Endothelial cell of umbilical vein (primary cell): ENCODE measurements around the gene KCNB1. TPM values are rescaled to one million over a fixed set of nuclear protein-coding genes. Genes with fewer than 3 reads are reported as not detected.

Experiments used
- BruUV-seq: library from RNA; stranded (reverse); fragments of 400-500 nt; replicated peaks from 2 replicates; lab custom pipeline; 2021; lab: Mats Ljungman, UMichigan
- CTCF ChIA-PET: fragments of 300-600, 350-600 bp; sonication (Branson Sonifier 250); formaldehyde crosslinking; loops from one replicate; lab custom pipeline; 2021; ENCODE audit warnings: antibody characterized with exemption, inconsistent platforms; lab: Charles Lee
- POLR2A ChIA-PET: fragments of 300-600, 350-600 bp; sonication (Branson Sonifier 250); formaldehyde crosslinking; loops from one replicate; lab custom pipeline; 2021; ENCODE audit warnings: antibody characterized with exemption, inconsistent platforms; lab: Charles Lee
- DNase-seq: peaks from one replicate; pipeline ENCODE4 v3.0.0-alpha.2; 2011; ENCODE audit warnings: low read depth, low spot score
- FAIRE-seq: peaks from 2 replicates; lab custom pipeline; 2011; peaks lifted over from hg19 to GRCh38; lab: Jason Lieb, UNC
- H2AFZ ChIP-seq: 2 replicates; pipeline ENCODE4 v1.6.0; 2012; ENCODE audit warnings: low read depth, low read length, control low read depth, inconsistent platforms
- H3K27ac ChIP-seq: 2 replicates; pipeline ENCODE4 v1.5.1; 2011; ENCODE audit warnings: low read depth, mild to moderate bottlenecking, control low read depth, low read length, moderate library complexity; ENCODE audit not compliant: insufficient read depth
- H3K27me3 ChIP-seq, 2 experiments: 2 replicates each; pipeline versions ENCODE4 v1.6.0 to v1.6.1; 2011; ENCODE audit warnings: low read length in 2 of 2, mixed read lengths in 1 of 2; ENCODE audit not compliant: control insufficient read depth in 2 of 2, insufficient read depth in 2 of 2
- H3K36me3 ChIP-seq, 2 experiments: 2 replicates in 1 of 2; 3 replicates in 1 of 2; pipeline ENCODE4 v1.5.1; 2011; ENCODE audit warnings: low read length in 2 of 2, mild to moderate bottlenecking in 1 of 2, moderate library complexity in 1 of 2; ENCODE audit not compliant: control insufficient read depth in 2 of 2, insufficient read depth in 2 of 2; ENCODE audit errors: extremely low read depth in 1 of 2
- H3K4me1 ChIP-seq: 3 replicates; pipeline ENCODE4 v1.5.1; 2011; ENCODE audit warnings: mild to moderate bottlenecking, low read length; ENCODE audit not compliant: control insufficient read depth, insufficient read depth; ENCODE audit errors: extremely low read depth
- H3K4me2 ChIP-seq: 2 replicates; pipeline ENCODE4 v1.6.1; 2011; ENCODE audit warnings: low read length, control low read depth, mixed read lengths; ENCODE audit not compliant: insufficient read depth
- H3K4me3 ChIP-seq, 3 experiments: fragments of 200-600 bp in 1 of 3; sonication (generic), shearing (Covaris generic) in 1 of 3; replicated peaks in 1 of 3; 2 replicates each; pipeline ENCODE4 v1.5.1; 2011 to 2016; ENCODE audit warnings: control low read depth in 3 of 3, low read length in 3 of 3, mild to moderate bottlenecking in 2 of 3, inconsistent platforms in 1 of 3, low read depth in 1 of 3, moderate library complexity in 1 of 3; ENCODE audit not compliant: insufficient read depth in 1 of 3
- H3K79me2 ChIP-seq: 2 replicates; pipeline ENCODE4 v1.6.0; 2012; ENCODE audit warnings: low read length, inconsistent platforms; ENCODE audit not compliant: control insufficient read depth, insufficient read depth
- H3K9ac ChIP-seq: replicated peaks from 2 replicates; pipeline ENCODE3; 2011; ENCODE audit warnings: low read length, control low read depth; ENCODE audit not compliant: insufficient read depth; ENCODE audit errors: extremely low read depth
- H3K9me1 ChIP-seq: replicated peaks from 3 replicates; pipeline ENCODE4 v1.6.0; 2011; ENCODE audit warnings: mild to moderate bottlenecking, low read length; ENCODE audit not compliant: control insufficient read depth, insufficient read depth; ENCODE audit errors: extremely low read depth
- H3K9me3 ChIP-seq: replicated peaks from 2 replicates; pipeline ENCODE4 v1.5.1; 2012; ENCODE audit warnings: low read length, inconsistent platforms; ENCODE audit not compliant: control insufficient read depth, insufficient read depth
- H4K20me1 ChIP-seq: replicated peaks from 2 replicates; pipeline ENCODE3; 2011; ENCODE audit warnings: mild to moderate bottlenecking, low read length; ENCODE audit not compliant: control insufficient read depth, insufficient read depth; ENCODE audit errors: extremely low read depth
- EZH2 ChIP-seq: IDR thresholded peaks from 2 replicates; pipeline ENCODE4 v1.6.1; 2012; ENCODE audit warnings: borderline replicate concordance, low read depth, mild to moderate bottlenecking, moderate library complexity, low read length, inconsistent platforms; ENCODE audit not compliant: severe bottlenecking
- FOS ChIP-seq: IDR thresholded peaks from 2 replicates; pipeline ENCODE4 v1.6.1; 2011; ENCODE audit warnings: mild to moderate bottlenecking, low read length, moderate library complexity, borderline replicate concordance; ENCODE audit not compliant: insufficient read depth
- GATA2 ChIP-seq: IDR thresholded peaks from 2 replicates; pipeline ENCODE4 v1.7.0; 2011; ENCODE audit warnings: low read depth, mild to moderate bottlenecking, moderate library complexity, mixed read lengths, low read length; ENCODE audit not compliant: insufficient read length, insufficient read depth
- JUN ChIP-seq: IDR thresholded peaks from 2 replicates; pipeline ENCODE4 v1.6.1; 2011; ENCODE audit warnings: borderline replicate concordance, low read depth; ENCODE audit not compliant: insufficient read length, insufficient read depth
- MYC ChIP-seq: IDR thresholded peaks from one replicate; pipeline ENCODE4 v1.6.1; 2011; ENCODE audit warnings: mild to moderate bottlenecking, low read depth, low read length
- POLR2A ChIP-seq: IDR thresholded peaks from 2 replicates; pipeline ENCODE4 v1.6.1; 2012; ENCODE audit warnings: low read depth, mild to moderate bottlenecking, control low read depth, low read length
- POLR2AphosphoS5 ChIP-seq: IDR thresholded peaks from 2 replicates; pipeline ENCODE4 v1.6.1; 2012; ENCODE audit warnings: low read depth, mild to moderate bottlenecking, control low read depth, low read length, moderate library complexity; ENCODE audit not compliant: insufficient read depth
- dilution Hi-C: fragments of 300-500 bp; cut with MboI; formaldehyde crosslinking; loops from one replicate; pipeline ENCODE4 v1.15.0; 2019; ENCODE audit warnings: low sequenced_read_pairs; ENCODE audit not compliant: extremely low pct_ligation_motif_present
- intact Hi-C: fragments of 100-400 bp; cut with micrococcal nuclease; formaldehyde crosslinking; loops from one replicate; pipeline ENCODE4 v1.10.0; 2022
- polyA plus RNA-seq, 4 experiments: library from polyadenylated mRNA; depleted of rRNA in 3 of 4; stranded (reverse) in 3 of 4; unstranded in 1 of 4; fragments of >200 nt; gene quantifications; 2 replicates each; pipeline versions ENCODE4 v1.2.1 to v1.2.3, GENCODE V29; 2011 to 2012; ENCODE audit warnings: missing spikeins in 1 of 4
- total RNA-seq: library from RNA; stranded (reverse); gene quantifications from 2 replicates; pipeline ENCODE4 v1.2.3, GENCODE V29; 2021
- TF ChIP-seq, protein P1 (sequence below): IDR thresholded peaks from 2 replicates; pipeline ENCODE4 v1.6.1; 2011; ENCODE audit not compliant: insufficient read depth, insufficient read length
- TF ChIP-seq, protein P2 (sequence below), 2 donors: IDR thresholded peaks; 1 replicate in 1 of 2; 2 replicates in 1 of 2; pipeline ENCODE4 v1.5.1; 2011; ENCODE audit warnings: low read length in 2 of 2, mild to moderate bottlenecking in 2 of 2, moderate library complexity in 2 of 2, control low read depth in 1 of 2, inconsistent platforms in 1 of 2, low read depth in 1 of 2; ENCODE audit not compliant: insufficient read depth in 1 of 2; ENCODE audit errors: extremely low read depth in 1 of 2

Gene KCNB1
- total and polyA plus RNA-seq, 2 donors (not counting 3 experiments of a cell fraction or from before 2014, with no cell fraction given), result not detected

DNA sequence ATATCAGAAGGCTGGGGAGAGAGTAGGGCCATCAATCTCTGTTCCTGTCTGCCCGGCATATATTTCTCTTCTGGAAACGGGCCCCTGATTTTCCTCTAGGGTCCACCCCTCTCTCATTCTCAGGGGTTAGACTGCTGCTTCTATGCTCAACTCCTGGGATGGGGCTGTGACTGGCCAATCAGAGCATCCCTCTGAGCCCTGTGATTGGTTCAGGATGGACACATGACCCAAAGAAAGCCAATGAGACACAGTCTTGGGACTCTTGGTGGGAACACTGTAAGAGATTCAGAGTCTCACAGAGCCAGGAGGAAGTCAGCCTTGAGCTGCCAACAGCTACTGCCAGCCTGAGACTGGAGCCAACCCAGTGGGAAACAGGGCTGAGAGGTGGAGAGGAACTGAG, 31.0 kb upstream of the KCNB1 start:
- FAIRE-seq (no peak), DNase-seq (no peak)
- intact Hi-C loops, result no loop called here
- BruUV-seq, result no TSS peak
- no peaks in the 10 kb centered on the region for H3K9me1 ChIP-seq
- CTCF ChIA-PET, result interaction anchor here (1.2 kb wide), 1 partner anchor 24 kb away, joined by 3 read pairs; no protein-coding TSS in a partner anchor
- TF ChIP-seq FOS, result no peak
- TF ChIP-seq, protein P1, sequence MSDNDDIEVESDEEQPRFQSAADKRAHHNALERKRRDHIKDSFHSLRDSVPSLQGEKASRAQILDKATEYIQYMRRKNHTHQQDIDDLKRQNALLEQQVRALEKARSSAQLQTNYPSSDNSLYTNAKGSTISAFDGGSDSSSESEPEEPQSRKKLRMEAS, result no peak
- TF ChIP-seq, protein P2, sequence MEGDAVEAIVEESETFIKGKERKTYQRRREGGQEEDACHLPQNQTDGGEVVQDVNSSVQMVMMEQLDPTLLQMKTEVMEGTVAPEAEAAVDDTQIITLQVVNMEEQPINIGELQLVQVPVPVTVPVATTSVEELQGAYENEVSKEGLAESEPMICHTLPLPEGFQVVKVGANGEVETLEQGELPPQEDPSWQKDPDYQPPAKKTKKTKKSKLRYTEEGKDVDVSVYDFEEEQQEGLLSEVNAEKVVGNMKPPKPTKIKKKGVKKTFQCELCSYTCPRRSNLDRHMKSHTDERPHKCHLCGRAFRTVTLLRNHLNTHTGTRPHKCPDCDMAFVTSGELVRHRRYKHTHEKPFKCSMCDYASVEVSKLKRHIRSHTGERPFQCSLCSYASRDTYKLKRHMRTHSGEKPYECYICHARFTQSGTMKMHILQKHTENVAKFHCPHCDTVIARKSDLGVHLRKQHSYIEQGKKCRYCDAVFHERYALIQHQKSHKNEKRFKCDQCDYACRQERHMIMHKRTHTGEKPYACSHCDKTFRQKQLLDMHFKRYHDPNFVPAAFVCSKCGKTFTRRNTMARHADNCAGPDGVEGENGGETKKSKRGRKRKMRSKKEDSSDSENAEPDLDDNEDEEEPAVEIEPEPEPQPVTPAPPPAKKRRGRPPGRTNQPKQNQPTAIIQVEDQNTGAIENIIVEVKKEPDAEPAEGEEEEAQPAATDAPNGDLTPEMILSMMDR (IDR thresholded peaks at IDR 0.05; ENCODE audit: extremely low read depth in 1 of 2, insufficient read depth in 1 of 2, low read depth in 1 of 2, low read length in 2 of 2), result no peak
- no peak for TF ChIP-seq POLR2A
- TF ChIP-seq MYC, result no peak
- TF ChIP-seq GATA2, result no peak
- no peak for TF ChIP-seq JUN
- TF ChIP-seq EZH2, result no peak
- TF ChIP-seq POLR2AphosphoS5, result no peak
- H3K9me3 ChIP-seq, result no peaks in the 10 kb centered on the region
- peaks cover 0 to 3% of the 10 kb centered on the region in 2 experiments for H3K27me3 ChIP-seq
- no peak overlapping the region for H2AFZ ChIP-seq
- H3K4me3 ChIP-seq, result no peak overlapping the region
- H4K20me1 ChIP-seq, result no peaks in the 10 kb centered on the region
- H3K36me3 ChIP-seq, result no peaks in the 10 kb centered on the region
- POLR2A ChIA-PET, result no interaction called here
- dilution Hi-C loops, result no loop called here
- no peaks in the 10 kb centered on the region for H3K79me2 ChIP-seq
- H3K9ac ChIP-seq, result no peak overlapping the region
- no peak overlapping the region for H3K4me2 ChIP-seq
- no peak overlapping the region for H3K27ac ChIP-seq
- H3K4me1 ChIP-seq, result no peaks in the 10 kb centered on the region
